ENCODE measurements around the gene PHF12. TPM values are rescaled to one million over a fixed set of nuclear protein-coding genes. Genes with fewer than 3 reads are reported as not detected.

The PHF12 gene
- total and polyA plus RNA-seq, 2 of the 8 experiments (the other 6 are each of a cell fraction or from before 2014, with no cell fraction given): 38.8 to 65.7 TPM

GRCh38 chr17:28950017-28950751 lies 1.1 kb downstream of the PHF12 start (continued):
- TF ChIP-seq CHD7 (IDR thresholded peaks at IDR 0.05; ENCODE audit: insufficient replicate concordance, low read length) (no peak), ATF2 (IDR thresholded peaks at IDR 0.05; ENCODE audit: low read length) (no peak), CHD1 (IDR thresholded peaks at IDR 0.05; ENCODE audit: low read depth, low read length) (no peak), MAX (IDR thresholded peaks at IDR 0.05) (no peak), MAFK (IDR thresholded peaks at IDR 0.05; ENCODE audit: low read depth, low read length) (no peak), RBBP5 (IDR thresholded peaks at IDR 0.05; ENCODE audit: borderline replicate concordance, low read depth, low read length) (no peak; the same call in 1 of the 2 replicates), E2F6 (IDR thresholded peaks at IDR 0.05) (no peak)
